Measurements from ENCODE around the gene CLEC4C.

GRCh38 chr12:7709969-7710675 is 37.1 kb downstream of the CLEC4C start:
- TF ChIP-seq POLR2A (IDR thresholded peaks at IDR 0.05; ENCODE audit: control extremely low read depth in 1 of 2, low read depth in 2 of 2, low read length in 2 of 2): no peak
- no peak for TF ChIP-seq BACH1 (IDR thresholded peaks at IDR 0.05; ENCODE audit: low read length)
